ENCODE results near the gene NKX3-2.

GRCh38 chr4:13535708-13536361 is 8.5 kb downstream of the NKX3-2 start:
- TF ChIP-seq EZH2 (IDR thresholded peaks at IDR 0.05; ENCODE audit: low read depth) (no peak), CTCF (conservative IDR thresholded peaks at IDR 0.05) (no peak)

Measured in PC-9 (cell line).